HG02759 (cell line): ENCODE measurements around the gene NWD2.

Source experiments
- ATAC-seq: cut with Tn5 transposase; IDR thresholded peaks from one replicate; pipeline ENCODE4 v1.9.1; 2021; ENCODE audit warnings: mild to moderate bottlenecking, moderate library complexity; ENCODE audit not compliant: unreplicated experiment

The NWD2 gene

DNA sequence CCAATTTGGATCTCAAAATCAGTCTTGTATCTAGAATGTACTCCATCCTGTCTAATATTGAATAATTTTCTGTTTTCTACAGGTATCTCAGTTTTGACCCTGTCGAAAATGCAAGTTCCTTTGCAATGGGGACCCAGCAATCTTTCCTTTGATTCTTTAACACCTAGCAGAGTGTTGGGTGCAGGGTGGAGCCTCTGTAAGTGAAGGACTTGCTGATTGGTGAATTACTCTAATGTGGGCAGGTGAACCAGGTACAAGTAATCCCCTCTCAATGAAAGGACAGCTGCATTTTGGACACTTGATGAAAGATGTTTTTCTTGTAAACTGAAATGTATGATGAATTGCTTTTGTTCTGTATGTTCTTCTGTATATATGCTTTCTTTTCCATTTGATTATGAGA lies 54.9 kb downstream of the NWD2 start:
- ATAC-seq = no peak

DNA sequence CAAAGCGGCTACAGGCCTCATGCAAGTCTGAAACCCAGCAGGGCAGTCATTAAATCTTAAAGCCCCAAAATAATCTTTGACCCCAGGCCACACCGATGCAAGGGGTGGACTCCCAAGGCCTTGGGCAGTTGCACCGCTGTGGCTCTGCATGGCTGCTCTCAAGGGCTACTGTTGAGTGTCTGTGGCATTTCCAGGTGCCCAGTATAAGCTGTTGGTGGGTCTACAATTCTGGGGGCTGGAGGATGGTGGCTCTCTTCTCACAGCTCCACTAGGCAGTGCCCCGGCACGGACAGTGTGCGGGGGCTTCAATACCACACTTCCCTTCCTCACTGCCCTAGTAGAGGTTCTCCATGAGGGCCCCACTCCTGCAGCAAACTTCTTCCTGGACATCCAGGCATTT lies 60.1 kb downstream of the NWD2 start:
- no peak for ATAC-seq

- ATAC-seq = no peak
These were observed 61.4 kb downstream of the NWD2 start for GRCh38 chr4:37305984-37306383.

DNA sequence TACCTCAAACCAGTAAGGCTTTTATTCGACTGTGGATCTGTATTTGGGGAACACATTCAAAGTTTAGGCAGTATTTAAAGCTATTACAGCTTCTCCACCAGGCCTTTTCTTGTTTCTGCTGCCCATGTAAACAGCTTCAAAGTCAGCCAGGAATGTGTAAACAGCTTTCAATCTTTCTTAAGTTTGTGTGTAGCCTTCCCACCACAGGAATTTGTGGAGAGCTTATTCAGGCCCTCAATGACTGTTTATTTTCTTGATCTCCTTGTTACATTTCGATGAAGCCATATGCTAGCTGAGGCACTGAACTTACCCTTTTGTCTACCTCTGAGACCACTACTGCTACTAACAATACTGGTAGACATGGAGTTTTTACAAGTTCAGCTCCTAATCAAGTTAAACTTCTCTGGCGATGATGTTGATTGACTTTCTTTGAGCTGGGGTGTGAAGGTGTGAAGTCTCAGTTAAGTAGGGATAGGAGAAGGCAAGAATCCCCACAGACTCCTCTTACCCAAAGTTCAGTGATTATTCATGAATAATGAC lies 72.6 kb downstream of the NWD2 start:
- ATAC-seq = no peak

DNA sequence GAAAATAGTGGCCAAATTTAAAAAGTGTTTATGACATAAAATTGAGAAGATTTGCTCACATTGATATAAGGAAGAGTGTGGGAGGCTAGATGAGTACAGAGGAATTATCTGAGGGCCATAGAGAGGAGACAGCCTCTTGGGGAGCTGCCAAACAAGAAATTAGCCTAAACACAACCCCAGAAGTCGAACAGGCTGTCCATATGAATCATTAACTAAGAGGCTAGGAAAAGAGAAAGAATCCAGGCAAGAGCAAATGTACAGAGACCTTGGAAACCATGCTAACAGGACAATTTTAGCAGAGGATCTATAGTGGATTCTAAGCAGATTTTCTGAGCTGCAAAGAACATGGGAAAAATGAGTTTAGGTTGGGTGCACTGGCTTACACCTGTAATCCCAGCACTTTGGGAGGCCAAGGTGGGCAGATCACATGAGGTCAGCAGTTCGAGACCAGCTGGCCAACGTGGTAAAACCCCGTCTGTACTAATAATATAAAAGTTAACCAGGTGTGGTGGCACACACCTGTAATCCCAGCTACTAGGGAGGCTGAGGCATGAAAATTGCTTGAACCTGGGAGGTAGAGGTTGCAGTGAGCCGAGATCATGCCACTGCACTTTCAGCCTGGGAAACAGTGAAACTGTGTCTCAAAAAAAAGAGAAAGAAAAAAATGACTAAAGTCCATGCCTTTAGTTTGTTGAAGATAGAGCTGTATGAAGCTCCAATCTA lies 76.1 kb downstream of the NWD2 start:
- no peak for ATAC-seq

DNA sequence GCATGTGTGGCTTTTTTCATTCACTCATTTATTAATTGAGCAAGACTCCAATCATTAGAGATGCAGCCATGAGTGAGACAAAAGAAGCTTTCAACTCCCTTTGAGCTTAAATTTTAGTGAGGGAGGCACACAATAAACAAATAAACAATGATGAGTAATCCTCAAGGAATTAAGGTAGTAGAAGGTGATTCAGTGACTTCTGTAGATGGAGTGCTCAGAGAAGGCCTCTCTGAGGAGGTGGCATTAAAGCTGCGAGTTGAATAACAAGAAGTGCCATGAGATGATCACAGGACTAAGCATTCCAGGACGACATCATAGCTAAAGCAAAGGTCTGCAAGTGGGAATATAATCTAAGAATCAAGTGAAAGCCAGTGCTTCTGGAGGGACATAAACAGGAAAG lies 77.6 kb downstream of the NWD2 start:
- ATAC-seq = no peak

DNA sequence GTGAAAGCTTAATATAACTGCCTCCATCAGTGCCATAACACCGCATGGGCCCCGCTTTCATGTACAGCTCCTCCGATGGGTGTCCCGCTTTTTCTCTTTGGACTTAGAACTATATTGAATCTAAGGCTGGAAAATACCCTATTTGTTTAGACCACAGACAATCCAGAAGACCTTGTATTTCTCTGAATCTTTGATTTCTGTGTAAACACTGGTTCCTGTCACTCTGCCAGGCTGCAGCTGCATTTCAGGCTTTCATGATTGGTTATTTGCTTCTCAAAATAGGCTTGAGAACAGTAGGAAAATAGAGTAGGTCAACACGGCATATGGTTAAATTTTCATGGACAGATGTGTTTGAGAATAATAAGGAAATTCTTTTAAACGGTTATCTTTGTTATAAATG lies 80.0 kb downstream of the NWD2 start:
- no peak for ATAC-seq

GRCh38 chr4:37326852-37327251 lies 82.3 kb downstream of the NWD2 start:
- ATAC-seq = no peak

GRCh38 chr4:37338972-37339371 lies 94.4 kb downstream of the NWD2 start:
- no peak for ATAC-seq

GRCh38 chr4:37358748-37359147 lies 114.2 kb downstream of the NWD2 start:
- ATAC-seq = no peak

DNA sequence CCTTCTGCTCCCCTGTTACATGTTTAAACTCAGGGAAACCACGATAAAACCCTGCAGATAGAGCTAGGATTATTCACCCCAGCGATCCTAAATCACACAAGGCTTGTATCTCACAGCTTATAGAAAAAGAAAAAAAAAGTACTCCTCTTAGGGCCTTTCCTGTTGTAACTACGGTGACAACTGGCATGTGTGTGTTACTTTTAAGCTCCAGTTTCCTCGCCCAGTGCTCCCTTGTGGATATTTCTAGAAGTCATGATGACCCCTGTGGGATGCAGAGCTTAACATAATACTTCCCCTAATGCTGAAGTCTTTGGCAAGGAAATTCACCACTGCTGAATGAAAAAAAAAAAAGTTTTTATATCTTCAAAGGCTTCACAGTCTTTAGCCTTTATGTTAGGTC lies 114.7 kb downstream of the NWD2 start:
- no peak for ATAC-seq

- no peak for ATAC-seq
These were observed 121.3 kb downstream of the NWD2 start for GRCh38 chr4:37365888-37366287.

DNA sequence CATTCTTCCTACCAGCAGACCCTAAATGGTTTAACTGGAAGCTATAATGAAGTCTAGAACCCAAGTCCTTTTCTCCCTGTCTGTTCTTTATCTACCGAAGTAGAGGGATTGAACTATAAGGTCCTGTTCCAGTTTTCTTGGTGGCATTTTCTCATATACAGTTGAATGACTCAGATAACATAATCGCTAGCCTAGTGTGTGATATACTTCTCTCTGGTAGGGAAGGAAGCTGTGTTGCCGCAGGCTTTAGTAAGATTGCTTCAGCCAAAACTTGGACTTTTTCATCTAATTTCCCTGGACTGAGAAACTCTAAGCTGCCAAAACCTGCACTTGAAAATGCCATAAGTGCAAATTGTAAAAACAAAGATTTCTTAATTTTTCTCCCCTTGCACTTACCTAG lies 123.4 kb downstream of the NWD2 start:
- no peak for ATAC-seq

DNA sequence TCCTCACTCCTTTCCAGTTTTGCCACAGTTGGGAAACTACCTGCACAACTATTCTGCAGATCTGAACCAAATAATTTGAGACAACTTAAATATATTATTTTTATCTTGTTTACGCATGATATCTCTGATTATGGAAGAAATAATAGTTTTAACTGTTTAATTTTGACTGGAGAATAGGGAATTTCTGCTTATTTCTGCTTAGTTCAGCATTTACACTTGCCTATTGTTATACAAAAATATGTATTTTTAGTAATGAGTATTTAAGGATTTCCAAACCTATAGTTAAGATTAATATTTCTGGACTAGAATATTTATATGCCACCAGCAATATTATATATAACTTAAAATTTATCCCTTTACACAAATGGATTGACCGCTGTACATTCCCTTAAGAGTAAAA lies 125.5 kb downstream of the NWD2 start:
- no peak for ATAC-seq

DNA sequence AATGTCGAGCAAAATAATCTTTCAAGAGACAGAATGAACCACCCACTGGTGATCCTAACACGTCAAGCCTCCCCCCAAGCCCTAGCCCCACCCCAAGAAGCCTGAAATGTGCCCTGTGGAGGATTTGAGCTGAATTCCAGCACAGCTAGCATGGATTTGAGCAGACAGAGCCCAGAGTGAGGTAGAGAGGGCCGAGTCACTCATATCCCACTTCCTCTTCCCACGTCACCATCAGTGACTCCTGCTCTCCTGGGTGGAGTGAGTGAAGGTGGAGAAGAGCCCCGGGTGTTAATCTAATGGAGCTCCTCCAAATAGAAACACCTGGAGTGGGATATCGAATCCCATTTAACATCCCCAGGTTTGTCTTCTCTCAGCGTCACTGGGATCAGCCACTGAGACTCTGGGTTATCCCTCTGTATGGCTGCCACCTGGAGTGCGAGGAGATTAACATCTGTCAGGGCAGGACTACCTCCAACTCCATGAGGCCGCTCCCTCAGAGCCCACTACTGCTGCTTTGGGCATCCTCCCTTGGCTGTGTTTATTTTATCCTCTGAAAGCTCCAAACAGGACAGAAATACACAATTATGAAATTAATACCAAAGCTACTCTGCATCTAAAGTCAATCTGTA lies 136.6 kb downstream of the NWD2 start:
- ATAC-seq = no peak

DNA sequence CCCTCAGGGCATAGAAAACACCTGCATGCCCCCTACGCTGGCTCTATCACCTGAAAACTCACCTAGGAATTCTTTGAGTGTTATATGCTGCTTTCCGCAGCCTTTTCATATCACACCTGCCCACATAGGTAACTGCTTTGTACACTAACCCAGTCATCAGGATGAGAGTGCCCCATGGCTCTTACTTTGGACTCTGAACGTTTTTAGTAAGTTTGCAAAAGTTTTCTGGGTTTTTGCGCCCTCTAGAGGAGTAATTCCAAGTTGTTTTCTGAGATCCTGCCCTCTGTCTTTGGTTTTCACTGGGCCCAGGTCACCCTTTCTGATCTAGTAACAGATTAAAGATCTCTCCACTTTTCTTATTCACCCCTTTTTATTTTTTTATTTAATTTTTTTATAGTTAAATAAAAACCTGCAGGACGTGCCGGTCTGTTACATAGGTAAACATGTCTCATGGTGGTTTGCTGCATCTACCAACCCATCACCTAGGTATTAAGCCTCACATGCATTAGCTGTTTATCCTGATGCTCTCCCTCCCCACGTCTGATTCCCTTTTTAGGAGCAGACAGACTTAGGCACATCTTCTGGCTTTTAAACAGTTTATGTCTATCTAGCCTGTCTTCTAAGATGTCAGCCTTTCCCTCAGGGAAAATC lies 139.2 kb downstream of the NWD2 start:
- ATAC-seq = no peak

DNA sequence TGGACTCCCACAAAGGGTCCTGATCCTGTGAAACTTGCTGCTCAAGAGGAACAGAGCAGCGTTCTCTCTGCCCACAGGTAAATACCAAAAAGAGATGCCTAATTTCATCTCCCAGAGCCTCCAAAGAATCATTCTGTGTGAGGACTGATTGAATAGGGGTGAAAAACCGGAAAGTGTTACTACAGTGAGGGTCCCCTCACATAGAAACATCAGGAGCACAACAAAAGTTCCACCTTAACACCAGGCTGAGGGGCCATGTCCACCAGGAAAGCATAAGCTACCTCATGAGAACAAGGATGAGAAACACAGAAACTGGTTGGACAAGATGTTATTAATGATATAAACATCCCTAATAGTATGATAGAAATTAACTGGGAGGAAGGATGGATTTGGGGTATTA lies 140.9 kb downstream of the NWD2 start:
- ATAC-seq = no peak

DNA sequence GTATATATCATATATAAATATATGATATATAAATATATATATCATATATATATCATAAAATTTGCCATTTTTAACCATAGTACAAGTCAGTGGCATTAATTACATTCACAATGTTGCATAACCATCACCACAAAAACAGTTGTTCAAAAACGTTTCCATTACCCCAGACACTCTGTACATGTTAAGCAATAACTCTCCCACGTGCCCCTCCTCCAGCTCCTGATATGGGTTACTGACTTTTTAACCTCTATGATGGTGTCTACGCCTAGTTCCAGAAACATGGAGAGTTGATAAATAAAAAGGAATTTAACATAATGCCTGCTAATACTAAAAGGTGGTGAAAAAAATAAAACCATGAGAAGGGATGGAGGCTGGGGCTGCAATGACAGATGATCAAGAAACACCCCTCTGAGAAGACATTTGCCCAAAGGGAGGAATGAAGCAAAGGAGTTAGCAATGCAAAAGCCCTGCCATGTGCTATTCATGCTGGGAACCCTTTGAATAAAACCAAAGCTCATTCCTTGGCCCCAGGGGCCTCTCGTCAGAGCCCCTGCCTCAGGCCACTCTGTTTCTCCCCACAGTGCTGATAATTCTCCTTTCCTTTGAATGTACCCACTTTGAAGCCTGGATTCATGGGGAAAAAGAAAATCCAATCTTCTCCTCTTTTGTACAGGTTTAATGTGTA lies 144.3 kb downstream of the NWD2 start:
- ATAC-seq = no peak

- no peak for ATAC-seq
These were observed 144.8 kb downstream of the NWD2 start for GRCh38 chr4:37389366-37389765.

DNA sequence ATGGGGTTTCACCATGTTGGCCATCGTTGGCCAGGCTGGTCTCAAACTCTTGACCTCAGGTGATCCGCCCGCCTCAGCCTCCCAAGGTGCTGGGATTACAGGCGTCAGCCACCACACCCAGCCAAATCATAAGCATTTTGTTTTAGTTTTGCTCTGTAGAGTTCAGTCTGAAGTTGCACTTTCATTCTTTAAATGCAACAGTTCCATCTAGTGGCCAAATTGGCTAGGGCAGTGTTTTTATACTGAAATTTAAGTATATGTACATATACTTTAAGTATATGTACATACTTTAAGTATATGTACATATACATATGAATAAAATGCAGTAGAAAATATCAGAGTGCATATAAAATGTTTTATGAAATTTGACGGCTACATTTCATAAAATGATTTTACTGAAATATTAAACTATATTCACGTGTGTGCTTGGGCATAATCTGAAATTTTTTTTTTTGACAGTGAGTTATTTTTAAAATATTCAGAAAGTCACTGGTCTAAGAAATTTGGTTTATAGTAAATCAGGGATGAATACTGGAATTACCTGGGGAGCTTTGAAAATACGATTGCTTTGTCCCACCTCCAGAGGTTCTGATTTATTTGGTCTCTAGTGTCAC lies 145.5 kb downstream of the NWD2 start:
- peak; percentile 57 for ATAC-seq
